SKM-1 treated with dmso at 0.1 percent for 144 hours (cell line): ENCODE data around the gene KIAA1143.

Experiments
- DNase-seq: peaks from one replicate; lab custom pipeline; 2025; ENCODE audit not compliant: unreplicated experiment; lab: John Stamatoyannopoulos, UW

KIAA1143 gene

DNA sequence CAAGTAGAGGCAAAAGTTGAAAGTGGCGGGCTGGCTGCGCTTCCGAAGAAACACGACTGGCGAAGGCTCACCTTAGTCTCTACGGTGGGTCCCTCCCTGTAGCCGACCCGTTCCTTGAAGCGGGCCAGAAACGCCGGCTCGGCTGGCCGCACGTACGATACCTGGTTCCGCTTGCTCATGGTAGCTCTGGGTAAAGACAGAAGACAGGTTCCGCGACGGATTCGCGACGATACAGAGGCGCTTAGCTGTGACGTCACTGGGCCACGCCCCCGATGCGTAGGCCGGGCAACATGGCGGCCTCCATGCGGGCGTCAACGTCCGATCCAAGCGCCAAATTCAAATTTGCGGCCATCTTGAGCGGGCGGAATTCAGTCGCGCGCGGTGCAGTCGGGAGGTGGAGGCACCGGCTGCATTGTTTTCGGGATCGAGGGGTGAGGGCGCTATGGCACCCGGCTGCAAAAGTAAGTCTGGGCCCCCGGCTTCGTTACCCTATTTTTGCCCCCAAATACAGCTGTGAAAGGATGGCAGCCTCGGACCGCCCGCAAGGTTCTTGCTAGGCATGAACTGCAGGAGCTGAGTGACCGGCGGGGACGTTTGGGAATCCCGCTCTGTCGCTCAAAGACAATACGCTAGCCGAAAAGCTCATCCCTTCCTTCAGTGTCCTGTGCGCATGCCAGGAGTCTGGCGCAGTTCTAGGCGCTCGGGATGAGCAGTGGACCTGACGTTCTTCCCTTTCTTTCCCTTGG lies at the start of gene KIAA1143, which contains the start of gene KIF15:
Gene KIAA1143, minus strand, starts transcription at position 196 of the 746 bp plus-strand sequence. Its CDS starts 17 bp downstream, at position 179.
Gene KIF15, plus strand, starts transcription at position 371 of the 746 bp plus-strand sequence. Its CDS starts 72 bp downstream, at position 443.
- peak; percentile 87 for DNase-seq

DNA sequence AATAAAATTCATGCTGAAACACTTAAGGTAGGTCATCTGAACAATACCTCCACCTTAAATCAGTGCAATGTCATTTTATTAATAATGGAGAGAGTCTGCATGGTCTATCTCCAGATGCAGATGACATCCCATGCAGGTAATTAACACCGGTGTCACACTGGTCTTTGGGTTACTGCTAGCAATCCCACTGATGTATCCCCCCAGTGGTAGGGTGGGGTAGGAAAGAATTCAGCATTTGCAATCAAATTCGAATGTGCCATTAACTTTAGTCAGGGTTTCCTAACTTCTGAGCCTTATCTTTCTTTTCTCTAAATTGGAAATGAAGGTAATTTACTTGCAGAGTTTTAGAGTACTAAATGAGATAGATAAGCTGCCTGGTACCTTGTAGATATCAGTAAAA lies 44.5 kb upstream of the KIAA1143 start:
- DNase-seq: no peak

GRCh38 chr3:44803298-44803697 lies 41.9 kb upstream of the KIAA1143 start:
- DNase-seq: no peak

DNA sequence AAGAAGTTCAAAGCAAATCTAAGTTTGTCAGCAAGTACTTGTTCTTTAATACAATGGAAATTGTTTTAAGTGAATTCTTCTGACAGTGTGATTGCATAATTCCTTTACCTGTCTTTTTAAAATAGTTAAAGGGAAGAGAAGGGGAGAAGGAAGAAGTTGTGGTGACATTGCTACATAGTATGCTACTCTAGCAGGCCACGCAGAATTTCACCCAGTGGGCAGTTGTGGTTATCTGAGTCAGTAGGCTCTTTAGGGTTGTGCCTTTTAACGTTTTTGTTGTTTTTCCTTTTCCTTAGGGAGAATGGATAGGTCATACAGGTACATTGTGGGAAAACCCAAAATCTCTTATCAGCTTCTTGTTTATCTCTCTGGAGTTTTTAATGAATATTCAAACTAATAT lies 40.6 kb upstream of the KIAA1143 start:
- peak; percentile 76 for DNase-seq

GRCh38 chr3:44795197-44795596 lies 33.8 kb upstream of the KIAA1143 start:
- no peak for DNase-seq

DNA sequence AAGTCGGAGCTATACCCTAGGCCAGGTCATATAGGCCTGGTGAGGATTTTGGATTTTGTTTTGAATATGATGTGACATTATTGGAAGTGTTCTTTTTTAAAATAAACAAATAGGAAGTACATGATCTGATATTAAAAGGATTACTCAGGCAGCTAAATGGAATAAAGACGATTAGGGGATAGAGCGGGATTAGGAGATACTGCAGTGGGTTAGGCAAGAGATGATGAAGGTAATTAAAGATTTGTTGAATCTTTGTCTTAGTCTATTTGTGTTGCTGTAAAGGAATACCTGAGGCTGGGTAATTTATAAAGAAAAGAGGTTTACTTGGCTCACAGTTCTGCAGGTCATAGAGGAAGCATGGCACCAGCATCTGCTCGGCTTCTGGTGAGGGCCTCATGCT lies 21.5 kb upstream of the KIAA1143 start:
- DNase-seq: no peak

DNA sequence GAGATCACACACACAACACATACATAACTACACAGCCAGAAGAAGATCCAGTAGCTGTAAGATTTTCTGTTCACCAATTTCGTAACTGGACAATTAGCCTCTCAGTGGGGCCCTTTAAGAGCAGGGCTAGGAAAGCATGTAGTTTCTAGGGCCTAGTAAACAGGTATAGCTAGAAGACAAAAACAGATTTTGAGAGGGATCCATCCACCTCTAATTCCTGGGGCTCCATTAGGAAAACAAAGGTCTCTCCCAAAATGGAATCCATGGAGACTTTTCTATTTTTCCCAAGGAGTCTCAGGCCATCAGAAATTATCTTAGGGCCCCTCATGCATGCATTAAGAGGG lies 10.7 kb upstream of the KIAA1143 start:
- DNase-seq: no peak

- DNase-seq: no peak
Measured at GRCh38 chr3:44771424-44772098, 10.1 kb upstream of the KIAA1143 start.

DNA sequence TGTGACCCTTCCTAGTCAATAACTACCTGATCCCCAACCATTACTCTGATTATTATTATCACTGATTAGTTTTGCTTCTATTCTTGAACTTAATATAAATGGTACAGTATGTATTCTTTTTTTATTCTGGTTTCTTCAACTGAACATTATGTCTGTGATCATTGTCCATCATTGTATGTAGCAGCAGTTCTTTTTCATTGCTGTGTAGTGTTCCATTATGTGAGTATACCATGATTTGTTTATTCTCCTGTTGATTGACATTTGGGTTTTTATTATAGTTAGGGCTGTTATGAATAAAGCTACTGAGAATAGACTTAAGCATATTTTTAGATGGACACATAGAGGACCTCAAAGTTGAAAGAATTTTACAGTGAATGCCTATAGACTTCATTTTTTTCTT lies 2.8 kb upstream of the KIAA1143 start:
- no peak for DNase-seq

- DNase-seq: no peak
Measured at GRCh38 chr3:44762690-44763089, 1.3 kb upstream of the KIAA1143 start.

- peak; percentile 27 for DNase-seq
Measured at GRCh38 chr3:44762170-44762677, 805 bp upstream of the KIAA1143 start.

DNA sequence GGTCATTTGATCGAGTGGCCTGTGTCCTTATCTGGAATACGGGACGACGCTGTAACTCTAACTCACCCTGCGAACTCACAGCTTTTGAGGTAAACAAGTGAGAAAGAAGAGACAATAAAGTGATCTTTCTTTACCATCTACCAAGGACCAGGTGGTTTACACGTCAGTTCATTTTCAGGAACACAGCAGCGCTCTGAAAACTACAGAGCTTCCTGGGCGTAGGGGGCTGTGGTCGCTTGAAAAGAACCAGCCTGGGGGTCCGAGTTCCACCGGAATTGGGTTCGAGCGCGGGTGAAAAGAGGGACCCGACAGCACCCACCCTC lies 357 bp downstream of the KIAA1143 start:
- DNase-seq: no peak

- no peak for DNase-seq
Measured at GRCh38 chr3:44734646-44735168, 26.7 kb downstream of the KIAA1143 start.

DNA sequence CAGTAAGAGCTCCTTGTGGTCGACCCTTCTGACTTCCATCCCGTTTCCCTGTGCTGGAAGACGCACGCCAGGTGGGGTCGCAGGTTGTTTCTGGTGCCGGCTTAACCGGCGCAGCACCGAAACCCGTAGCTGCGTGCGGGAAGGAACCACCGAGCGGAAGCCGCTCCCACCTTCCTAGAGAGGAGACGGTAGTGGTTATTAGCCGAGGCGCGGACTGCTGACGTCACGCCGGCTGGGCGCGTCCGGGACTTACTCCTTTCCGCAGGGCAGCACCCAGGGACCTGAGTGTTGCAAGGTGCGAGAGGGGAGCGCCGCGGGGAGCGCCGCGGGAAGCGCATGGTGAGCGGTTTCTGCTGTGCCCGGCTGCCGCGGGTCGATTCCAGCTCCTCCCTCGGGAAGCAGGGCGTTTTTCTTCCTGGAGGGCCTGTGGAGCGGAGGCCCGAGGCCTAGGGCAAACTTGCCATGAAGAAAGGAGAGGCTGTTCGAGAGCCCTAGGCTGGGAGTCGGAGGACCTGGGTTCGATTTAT lies 32.0 kb downstream of the KIAA1143 start, which contains the start of gene ZNF501:
Gene ZNF501, plus strand, starts transcription at position 252 of the 527 bp plus-strand sequence. CDS start 4,787 bp downstream, outside the sequence.
- no peak for DNase-seq

DNA sequence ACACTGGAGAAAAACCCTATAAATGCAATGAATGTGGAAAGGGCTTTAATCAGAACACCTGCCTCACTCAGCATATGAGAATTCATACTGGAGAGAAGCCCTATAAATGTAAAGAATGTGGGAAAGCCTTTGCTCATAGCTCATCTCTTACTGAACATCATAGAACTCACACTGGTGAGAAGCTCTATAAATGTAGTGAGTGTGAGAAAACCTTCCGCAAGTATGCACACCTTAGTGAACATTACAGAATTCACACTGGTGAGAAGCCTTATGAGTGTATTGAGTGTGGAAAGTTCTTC lies 39.4 kb downstream of the KIAA1143 start:
- no peak for DNase-seq

GRCh38 chr3:44721231-44722102 lies 40.0 kb downstream of the KIAA1143 start:
- no peak for DNase-seq

GRCh38 chr3:44712455-44713075 lies 48.9 kb downstream of the KIAA1143 start, which contains the start of gene ZNF502:
TSS of gene ZNF502 (plus strand) at chr3:44712660. CDS start at chr3:44720262, 7,602 bp downstream.
- no peak for DNase-seq
